Measurements from ENCODE around the gene CCBE1.

CCBE1 gene

DNA sequence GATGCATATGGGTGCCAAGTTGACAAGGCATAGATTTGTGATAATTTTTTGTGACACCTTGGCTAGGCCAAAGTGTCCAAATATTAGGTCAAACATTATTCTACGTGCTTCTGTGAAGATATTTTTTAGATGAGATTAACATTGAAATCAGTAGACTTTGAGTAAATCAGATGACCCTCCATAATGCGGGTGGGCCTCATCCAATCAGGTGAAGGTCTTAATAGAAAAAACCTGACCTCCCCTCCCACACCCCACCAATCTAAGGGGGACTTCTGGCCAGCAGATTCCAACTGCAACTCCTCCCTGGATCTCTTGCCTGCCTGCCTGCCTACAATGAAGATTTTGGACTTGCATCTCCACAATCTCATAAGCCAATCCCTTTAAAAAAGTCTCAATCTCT is 219.4 kb downstream of the CCBE1 start:
- no peaks in the 10 kb centered on the region for H3K27me3 ChIP-seq (ENCODE audit: control insufficient read depth in 5 of 5, insufficient read depth in 4 of 5, low read length in 5 of 5)
- no peak overlapping the region for H3K27ac ChIP-seq (ENCODE audit: low read depth, low read length)
- H3K9ac ChIP-seq (ENCODE audit: low read length in 5 of 5) = no peak overlapping the region
- H3K9me3 ChIP-seq (ENCODE audit: control insufficient read depth in 5 of 5, low read length in 5 of 5) = no peaks in the 10 kb centered on the region
- no peaks in the 10 kb centered on the region for H3K36me3 ChIP-seq (ENCODE audit: control insufficient read depth in 5 of 5, insufficient read depth in 5 of 5, low read length in 5 of 5)
- H3K4me1 ChIP-seq (ENCODE audit: control insufficient read depth in 5 of 5, insufficient read depth in 5 of 5, low read length in 5 of 5) = no peaks in the 10 kb centered on the region
- H3K4me3 ChIP-seq (ENCODE audit: low read depth in 1 of 5, low read length in 5 of 5) = no peak overlapping the region

DNA sequence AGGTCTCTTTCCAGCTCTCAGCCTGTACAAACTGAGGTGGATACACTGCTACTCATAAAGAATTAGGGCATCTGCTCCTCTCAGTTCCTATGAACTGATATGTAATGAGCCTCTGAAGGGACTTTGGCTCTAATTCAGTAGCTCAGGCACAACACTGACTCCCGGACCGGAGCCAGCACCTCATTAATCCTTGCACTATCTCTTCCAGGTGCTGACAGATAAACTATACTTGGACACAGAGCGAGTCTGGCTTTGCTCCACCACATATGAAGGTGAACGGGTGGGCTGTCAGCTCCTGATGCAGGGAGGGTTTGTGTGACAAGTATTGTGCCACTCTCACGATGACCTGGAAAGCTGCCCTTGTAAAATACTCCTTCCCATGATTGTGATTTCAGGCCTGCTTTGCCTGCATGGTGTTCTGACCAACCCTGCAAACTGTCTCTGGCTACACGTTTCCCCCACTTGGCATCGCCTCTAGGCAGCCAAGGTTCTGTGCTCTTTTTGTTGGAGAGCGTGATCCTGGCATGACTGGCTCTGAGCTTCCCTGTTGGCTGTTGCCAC is 226.6 kb downstream of the CCBE1 start:
- Histone ChIP-seq H3K4me1 (ENCODE audit: control insufficient read depth in 5 of 5, insufficient read depth in 5 of 5, low read length in 5 of 5) (peaks cover 0 to 13% (median 9%) of the 10 kb centered on the region in 5 donors), H3K27me3 (ENCODE audit: control insufficient read depth in 5 of 5, insufficient read depth in 4 of 5, low read length in 5 of 5) (peaks cover 0 to 3% (median 0%) of the 10 kb centered on the region in 5 donors), H3K9ac (ENCODE audit: low read length in 5 of 5) (no peak overlapping the region), H3K9me3 (ENCODE audit: control insufficient read depth in 5 of 5, low read length in 5 of 5) (no peaks in the 10 kb centered on the region), H3K27ac (ENCODE audit: low read depth, low read length) (no peak overlapping the region), H3K36me3 (ENCODE audit: control insufficient read depth in 5 of 5, insufficient read depth in 5 of 5, low read length in 5 of 5) (no peaks in the 10 kb centered on the region), H3K4me3 (ENCODE audit: low read depth in 1 of 5, low read length in 5 of 5) (no peak overlapping the region)

DNA sequence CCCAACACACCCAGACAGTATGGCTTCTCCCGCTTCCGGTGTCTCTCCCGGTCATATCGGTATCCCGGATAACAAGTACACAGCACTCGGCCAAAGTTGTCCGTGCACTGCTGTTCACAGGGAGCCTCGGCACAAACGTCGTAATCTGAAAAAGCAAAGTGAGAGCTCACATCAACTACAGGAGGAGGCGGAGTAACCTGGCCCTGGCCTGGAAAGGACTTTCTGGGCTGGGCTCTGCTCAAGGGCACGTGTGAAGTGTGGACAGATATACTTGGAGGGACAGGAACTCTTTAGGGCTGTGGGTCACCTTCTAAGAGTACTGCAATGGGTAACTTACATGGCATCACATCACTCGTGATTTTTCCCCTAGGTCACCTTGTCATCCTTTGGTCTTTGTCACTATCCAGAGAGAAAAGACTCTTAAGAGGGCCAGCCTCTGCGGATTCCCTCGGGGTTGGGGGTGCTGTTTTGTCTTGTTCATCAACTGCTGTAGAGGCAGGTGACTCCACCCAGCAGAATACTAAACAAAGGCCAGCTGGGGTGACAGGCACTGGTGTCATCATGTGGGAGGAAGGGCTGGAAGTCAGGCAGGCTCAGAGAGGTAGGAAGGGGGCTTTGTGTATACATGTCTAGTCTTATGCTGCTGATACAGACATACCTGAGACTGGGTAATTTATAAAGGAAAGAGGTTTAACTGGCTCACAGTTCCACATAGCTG is 227.6 kb downstream of the CCBE1 start:
- peaks cover 0 to 3% (median 0%) of the 10 kb centered on the region in 5 donors for H3K27me3 ChIP-seq (ENCODE audit: control insufficient read depth in 5 of 5, insufficient read depth in 4 of 5, low read length in 5 of 5)
- no peak overlapping the region for H3K27ac ChIP-seq (ENCODE audit: low read depth, low read length)
- no peaks in the 10 kb centered on the region for H3K9me3 ChIP-seq (ENCODE audit: control insufficient read depth in 5 of 5, low read length in 5 of 5)
- no peak overlapping the region for H3K9ac ChIP-seq (ENCODE audit: low read length in 5 of 5)
- H3K4me3 ChIP-seq (ENCODE audit: low read depth in 1 of 5, low read length in 5 of 5) = no peak overlapping the region
- H3K36me3 ChIP-seq (ENCODE audit: control insufficient read depth in 5 of 5, insufficient read depth in 5 of 5, low read length in 5 of 5) = no peaks in the 10 kb centered on the region
- peaks cover 0 to 13% (median 9%) of the 10 kb centered on the region in 5 donors for H3K4me1 ChIP-seq (ENCODE audit: control insufficient read depth in 5 of 5, insufficient read depth in 5 of 5, low read length in 5 of 5)

DNA sequence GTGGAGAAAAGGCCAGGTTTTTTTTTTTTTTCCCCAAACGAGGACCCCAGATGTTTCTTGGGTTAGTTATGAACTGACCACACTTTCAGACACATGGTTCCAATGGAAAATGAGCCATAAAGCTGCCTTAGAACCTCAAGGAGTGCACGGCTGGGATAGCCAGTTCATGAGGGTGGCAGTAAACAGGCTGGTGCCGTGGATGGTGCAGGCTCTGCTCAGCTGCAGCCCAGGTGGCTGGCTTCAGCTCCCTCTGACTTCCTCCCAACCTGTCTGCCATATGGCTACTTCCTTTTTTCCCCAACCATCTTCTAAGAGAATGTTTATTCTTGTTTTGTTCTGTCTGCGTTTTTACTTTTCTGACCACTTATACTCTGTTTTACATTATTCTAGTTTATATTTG is 228.4 kb downstream of the CCBE1 start:
- Histone ChIP-seq H3K9ac (ENCODE audit: low read length in 5 of 5) (no peak overlapping the region), H3K4me1 (ENCODE audit: control insufficient read depth in 5 of 5, insufficient read depth in 5 of 5, low read length in 5 of 5) (peaks cover 0 to 13% (median 9%) of the 10 kb centered on the region in 5 donors), H3K36me3 (ENCODE audit: control insufficient read depth in 5 of 5, insufficient read depth in 5 of 5, low read length in 5 of 5) (no peaks in the 10 kb centered on the region), H3K27ac (ENCODE audit: low read depth, low read length) (no peak overlapping the region), H3K4me3 (ENCODE audit: low read depth in 1 of 5, low read length in 5 of 5) (no peak overlapping the region), H3K9me3 (ENCODE audit: control insufficient read depth in 5 of 5, low read length in 5 of 5) (no peaks in the 10 kb centered on the region), H3K27me3 (ENCODE audit: control insufficient read depth in 5 of 5, insufficient read depth in 4 of 5, low read length in 5 of 5) (peaks cover 0 to 3% (median 0%) of the 10 kb centered on the region in 5 donors)

DNA sequence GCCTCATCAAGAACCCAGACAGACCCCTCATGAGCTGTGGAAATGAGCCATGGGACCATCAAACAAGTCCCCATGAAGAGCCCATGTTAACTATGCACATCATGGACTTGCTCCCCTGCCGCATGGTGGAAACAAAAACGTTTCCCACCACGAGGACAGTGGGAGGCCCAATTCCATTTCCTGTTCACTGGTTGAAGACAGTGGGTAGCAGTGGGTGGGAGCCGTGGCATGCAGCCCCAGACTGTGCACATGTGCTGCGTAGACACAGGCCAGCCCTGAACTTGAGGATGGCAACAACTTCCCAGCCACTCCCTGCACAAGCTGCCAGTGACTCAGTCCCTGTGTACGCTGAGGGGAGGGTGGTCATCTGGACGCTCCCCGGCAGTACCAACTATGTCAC is 229.7 kb downstream of the CCBE1 start:
- Histone ChIP-seq H3K9me3 (ENCODE audit: control insufficient read depth in 5 of 5, low read length in 5 of 5) (no peaks in the 10 kb centered on the region), H3K4me3 (ENCODE audit: low read depth in 1 of 5, low read length in 5 of 5) (no peak overlapping the region), H3K36me3 (ENCODE audit: control insufficient read depth in 5 of 5, insufficient read depth in 5 of 5, low read length in 5 of 5) (no peaks in the 10 kb centered on the region), H3K4me1 (ENCODE audit: control insufficient read depth in 5 of 5, insufficient read depth in 5 of 5, low read length in 5 of 5) (peaks cover 0 to 13% (median 9%) of the 10 kb centered on the region in 5 donors), H3K27me3 (ENCODE audit: control insufficient read depth in 5 of 5, insufficient read depth in 4 of 5, low read length in 5 of 5) (peaks cover 0 to 3% (median 0%) of the 10 kb centered on the region in 5 donors), H3K27ac (ENCODE audit: low read depth, low read length) (no peak overlapping the region), H3K9ac (ENCODE audit: low read length in 5 of 5) (no peak overlapping the region)

DNA sequence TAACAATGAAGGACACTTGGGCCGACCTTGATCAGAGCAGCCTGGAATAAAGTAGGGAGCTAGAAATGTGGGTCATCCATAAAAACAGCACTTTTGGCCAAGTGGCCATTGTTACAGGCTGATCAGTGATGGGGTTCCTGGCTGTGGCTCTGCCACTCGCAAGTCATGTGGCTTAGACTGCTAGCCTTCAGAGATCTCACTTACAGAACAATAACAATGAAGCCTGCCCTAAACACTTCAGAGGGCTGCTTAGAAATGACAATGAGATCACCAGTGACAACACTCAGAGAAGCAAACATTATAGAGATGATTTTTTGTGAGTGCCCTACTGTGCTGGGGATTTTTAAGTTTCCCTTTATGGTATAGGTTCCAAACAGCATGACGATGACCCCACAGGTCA is 230.2 kb downstream of the CCBE1 start:
- no peak overlapping the region for H3K27ac ChIP-seq (ENCODE audit: low read depth, low read length)
- H3K4me1 ChIP-seq (ENCODE audit: control insufficient read depth in 5 of 5, insufficient read depth in 5 of 5, low read length in 5 of 5) = peaks cover 0 to 13% (median 9%) of the 10 kb centered on the region in 5 donors
- H3K9ac ChIP-seq (ENCODE audit: low read length in 5 of 5) = no peak overlapping the region
- no peaks in the 10 kb centered on the region for H3K36me3 ChIP-seq (ENCODE audit: control insufficient read depth in 5 of 5, insufficient read depth in 5 of 5, low read length in 5 of 5)
- H3K4me3 ChIP-seq (ENCODE audit: low read depth in 1 of 5, low read length in 5 of 5) = no peak overlapping the region
- no peaks in the 10 kb centered on the region for H3K9me3 ChIP-seq (ENCODE audit: control insufficient read depth in 5 of 5, low read length in 5 of 5)
- H3K27me3 ChIP-seq (ENCODE audit: control insufficient read depth in 5 of 5, insufficient read depth in 4 of 5, low read length in 5 of 5) = peaks cover 0 to 3% (median 0%) of the 10 kb centered on the region in 5 donors

DNA sequence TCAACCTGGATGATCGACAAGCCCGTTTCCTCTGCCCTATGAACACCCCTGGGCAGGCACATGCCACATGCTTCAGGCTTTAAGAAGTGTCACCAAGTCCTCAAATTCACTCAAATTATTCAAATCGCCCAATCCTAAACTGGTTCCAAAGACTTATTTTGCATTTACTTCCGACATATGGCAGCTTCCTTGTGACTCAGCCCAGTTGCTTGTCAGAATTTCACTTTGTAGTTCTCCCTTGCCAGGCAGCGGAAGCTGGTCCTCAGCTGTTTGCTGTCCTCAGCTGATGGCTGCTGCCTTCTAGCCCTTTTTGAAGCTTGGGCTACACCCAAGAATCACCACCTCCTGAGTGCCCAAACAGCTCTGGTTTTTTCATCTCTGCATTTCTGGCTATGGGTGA is 232.7 kb downstream of the CCBE1 start:
- Histone ChIP-seq H3K4me1 (ENCODE audit: control insufficient read depth in 5 of 5, insufficient read depth in 5 of 5, low read length in 5 of 5) (peaks cover 0 to 2% (median 0%) of the 10 kb centered on the region in 5 donors), H3K27me3 (ENCODE audit: control insufficient read depth in 5 of 5, insufficient read depth in 4 of 5, low read length in 5 of 5) (peaks cover 0 to 3% (median 0%) of the 10 kb centered on the region in 5 donors), H3K9me3 (ENCODE audit: control insufficient read depth in 5 of 5, low read length in 5 of 5) (no peaks in the 10 kb centered on the region), H3K36me3 (ENCODE audit: control insufficient read depth in 5 of 5, insufficient read depth in 5 of 5, low read length in 5 of 5) (no peaks in the 10 kb centered on the region), H3K9ac (ENCODE audit: low read length in 5 of 5) (no peak overlapping the region), H3K4me3 (ENCODE audit: low read depth in 1 of 5, low read length in 5 of 5) (no peak overlapping the region), H3K27ac (ENCODE audit: low read depth, low read length) (no peak overlapping the region)

DNA sequence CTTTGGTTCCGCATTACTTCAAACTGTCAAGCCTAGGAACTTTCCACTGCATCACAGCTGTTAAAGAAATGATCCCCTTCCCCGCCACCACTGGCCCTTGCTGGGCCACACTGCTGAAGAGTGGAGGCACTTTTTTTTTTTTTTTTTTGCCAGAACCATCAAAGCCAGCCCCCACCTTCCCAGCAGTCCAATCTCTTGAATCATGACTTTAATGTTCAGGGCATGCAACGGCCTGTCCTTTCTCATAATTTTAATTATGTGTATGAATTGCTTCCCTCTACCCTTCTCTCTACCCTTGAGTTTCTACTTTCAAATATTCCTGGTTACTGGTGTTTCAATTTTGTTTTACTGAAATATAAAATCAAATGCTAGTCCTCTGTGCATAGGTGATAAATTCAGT is 236.1 kb downstream of the CCBE1 start:
- no peaks in the 10 kb centered on the region for H3K36me3 ChIP-seq (ENCODE audit: control insufficient read depth in 5 of 5, insufficient read depth in 5 of 5, low read length in 5 of 5)
- H3K9ac ChIP-seq (ENCODE audit: low read length in 5 of 5) = no peak overlapping the region
- H3K27me3 ChIP-seq (ENCODE audit: control insufficient read depth in 5 of 5, insufficient read depth in 4 of 5, low read length in 5 of 5) = no peaks in the 10 kb centered on the region
- peaks cover 0 to 2% (median 0%) of the 10 kb centered on the region in 5 donors for H3K4me1 ChIP-seq (ENCODE audit: control insufficient read depth in 5 of 5, insufficient read depth in 5 of 5, low read length in 5 of 5)
- no peak overlapping the region for H3K4me3 ChIP-seq (ENCODE audit: low read depth in 1 of 5, low read length in 5 of 5)
- no peak overlapping the region for H3K27ac ChIP-seq (ENCODE audit: low read depth, low read length)
- H3K9me3 ChIP-seq (ENCODE audit: control insufficient read depth in 5 of 5, low read length in 5 of 5) = no peaks in the 10 kb centered on the region

DNA sequence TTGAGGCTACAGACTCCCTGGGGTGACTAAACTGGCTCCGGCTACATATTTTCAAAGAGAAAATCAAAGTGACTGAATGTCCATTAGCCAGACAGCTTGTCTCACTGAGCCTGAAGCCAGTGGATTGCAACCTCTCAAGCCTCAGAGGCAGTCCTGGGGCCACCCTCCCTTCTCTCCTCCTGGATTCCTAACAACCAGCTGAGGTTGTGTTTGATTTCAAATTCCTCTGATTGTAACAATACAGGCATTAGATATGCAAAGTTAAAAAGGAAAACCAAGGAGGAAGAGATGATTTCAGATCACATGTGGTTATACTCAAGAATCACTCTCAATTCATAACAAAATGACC is 237.2 kb downstream of the CCBE1 start:
- Histone ChIP-seq H3K9ac (ENCODE audit: low read length in 5 of 5) (no peak overlapping the region), H3K27ac (ENCODE audit: low read depth, low read length) (no peak overlapping the region), H3K36me3 (ENCODE audit: control insufficient read depth in 5 of 5, insufficient read depth in 5 of 5, low read length in 5 of 5) (no peaks in the 10 kb centered on the region), H3K4me1 (ENCODE audit: control insufficient read depth in 5 of 5, insufficient read depth in 5 of 5, low read length in 5 of 5) (peaks cover 0 to 2% (median 0%) of the 10 kb centered on the region in 5 donors), H3K9me3 (ENCODE audit: control insufficient read depth in 5 of 5, low read length in 5 of 5) (no peaks in the 10 kb centered on the region), H3K27me3 (ENCODE audit: control insufficient read depth in 5 of 5, insufficient read depth in 4 of 5, low read length in 5 of 5) (peaks cover 0 to 4% (median 1%) of the 10 kb centered on the region in 5 donors), H3K4me3 (ENCODE audit: low read depth in 1 of 5, low read length in 5 of 5) (no peak overlapping the region)

DNA sequence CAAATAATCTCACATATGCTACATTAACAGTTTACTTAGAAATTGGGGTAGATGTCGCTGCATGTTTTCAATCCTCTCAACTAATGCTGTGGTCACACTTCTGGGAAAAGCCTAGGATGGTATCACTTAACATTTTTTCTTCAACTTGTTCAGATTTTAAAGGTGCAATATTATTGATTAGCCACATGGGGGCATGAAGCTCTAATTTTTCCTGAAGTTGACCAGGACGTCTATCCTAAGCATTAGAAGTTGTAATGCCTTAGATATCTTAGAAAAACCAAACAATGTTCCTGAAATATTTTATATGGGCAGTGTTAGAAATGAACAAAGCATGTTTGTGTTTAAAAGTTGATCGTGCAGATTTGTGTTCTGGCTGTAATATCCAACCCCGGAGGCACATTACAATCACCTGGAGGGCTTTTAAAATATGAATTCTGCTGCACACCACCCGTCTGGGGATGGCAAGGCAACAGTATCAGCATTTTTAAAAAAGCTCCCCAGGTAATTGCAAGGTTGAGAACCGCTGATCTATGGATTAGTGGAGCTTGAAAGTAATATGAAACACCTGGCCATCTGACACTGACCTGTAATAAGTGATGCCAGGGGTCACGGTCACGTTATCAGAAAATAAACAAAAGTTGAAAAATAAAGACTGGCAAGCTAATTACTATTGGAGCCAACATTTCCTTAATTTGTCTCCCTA is 237.7 kb downstream of the CCBE1 start:
- Histone ChIP-seq H3K9me3 (ENCODE audit: control insufficient read depth in 5 of 5, low read length in 5 of 5) (no peaks in the 10 kb centered on the region), H3K27ac (ENCODE audit: low read depth, low read length) (no peak overlapping the region)

More for the DNA sequence above, 237.7 kb downstream of the CCBE1 start:
- Histone ChIP-seq H3K36me3 (ENCODE audit: control insufficient read depth in 5 of 5, insufficient read depth in 5 of 5, low read length in 5 of 5) (no peaks in the 10 kb centered on the region), H3K9ac (ENCODE audit: low read length in 5 of 5) (no peak overlapping the region), H3K27me3 (ENCODE audit: control insufficient read depth in 5 of 5, insufficient read depth in 4 of 5, low read length in 5 of 5) (peaks cover 0 to 7% (median 3%) of the 10 kb centered on the region in 5 donors), H3K4me1 (ENCODE audit: control insufficient read depth in 5 of 5, insufficient read depth in 5 of 5, low read length in 5 of 5) (peaks cover 0 to 2% (median 0%) of the 10 kb centered on the region in 5 donors), H3K4me3 (ENCODE audit: low read depth in 1 of 5, low read length in 5 of 5) (no peak overlapping the region)
